Activated CD8-positive, alpha-beta memory T cell treated with anti-CD3 and anti-CD28 coated beads, Interleukin-2, amount 10 ng/mL, durations not matched to agents 7 days and 5 days (primary cell): ENCODE results near the gene TNFSF11. TPM values are rescaled to one million over a fixed set of nuclear protein-coding genes. Genes with fewer than 3 reads are reported as not detected.

ENCODE experiments used
- ATAC-seq: fragments of 150-1000 bp; cut with Tn5 transposase; one replicate; pipeline ENCODE4 v1.10.0; 2021; ENCODE audit warnings: moderate library complexity
- CTCF ChIA-PET: fragments of 350-600 bp; sonication (Branson Sonifier 250); formaldehyde crosslinking; loops from one replicate; lab custom pipeline; 2021; ENCODE audit warnings: antibody characterized with exemption; lab: Charles Lee
- DNase-seq: peaks from one replicate; pipeline ENCODE4 v3.0.0-alpha.2; 2020
- H3K27ac Mint-ChIP-seq: one replicate; pipeline ENCODE4 v1.8.0; 2021; ENCODE audit warnings: mild to moderate bottlenecking, mixed read lengths
- H3K27me3 Mint-ChIP-seq: one replicate; pipeline ENCODE4 v1.8.0; 2021; ENCODE audit warnings: mixed read lengths
- H3K36me3 Mint-ChIP-seq: one replicate; pipeline ENCODE4 v1.8.0; 2021; ENCODE audit warnings: mild to moderate bottlenecking, mixed read lengths
- H3K4me1 Mint-ChIP-seq: one replicate; pipeline ENCODE4 v1.8.0; 2021; ENCODE audit warnings: mixed read lengths
- H3K4me3 Mint-ChIP-seq: one replicate; pipeline ENCODE4 v1.8.0; 2021; ENCODE audit warnings: mild to moderate bottlenecking, moderate library complexity, mixed read lengths
- H3K9me3 Mint-ChIP-seq: one replicate; pipeline ENCODE4 v1.8.0; 2022; ENCODE audit warnings: low read depth, mixed read lengths
- total RNA-seq, 2 experiments: library from RNA; stranded (reverse); gene quantifications; one replicate each; pipeline ENCODE4 v1.2.3, GENCODE V29; 2021

TNFSF11 gene
- total RNA-seq, 2 experiments from 2014 or later: 0.76 to 2.4 TPM

- Mint-ChIP-seq H3K4me1 (peaks cover 6% of the 10 kb centered on the region), H3K27me3 (peaks cover 15% of the 10 kb centered on the region), H3K9me3 (no peaks in the 10 kb centered on the region), H3K4me3 (no peak overlapping the region), H3K36me3 (peaks cover 1% of the 10 kb centered on the region), H3K27ac (no peak overlapping the region)
- CTCF ChIA-PET: no interaction called here
- ATAC-seq (no peak), DNase-seq (no peak)
Measured at GRCh38 chr13:42603571-42603970, 29.6 kb downstream of the TNFSF11 start.

- Mint-ChIP-seq H3K27me3 (peaks cover 20% of the 10 kb centered on the region), H3K4me1 (no peaks in the 10 kb centered on the region), H3K4me3 (no peak overlapping the region), H3K36me3 (peaks cover 1% of the 10 kb centered on the region), H3K9me3 (no peaks in the 10 kb centered on the region), H3K27ac (no peak overlapping the region)
- no peak for DNase-seq
- CTCF ChIA-PET: interaction anchor here (1.3 kb wide), 1 partner anchor 12 kb away, joined by 4 read pairs; no protein-coding TSS in a partner anchor
- ATAC-seq: no peak
Measured at GRCh38 chr13:42607546-42607945, 33.6 kb downstream of the TNFSF11 start.

- Mint-ChIP-seq H3K27ac (no peak overlapping the region), H3K4me1 (no peaks in the 10 kb centered on the region), H3K27me3 (peaks cover 22% of the 10 kb centered on the region), H3K4me3 (no peak overlapping the region), H3K36me3 (peaks cover 1% of the 10 kb centered on the region), H3K9me3 (no peaks in the 10 kb centered on the region)
- no peak for DNase-seq
- CTCF ChIA-PET: no interaction called here
- no peak for ATAC-seq
Measured at GRCh38 chr13:42610649-42611048, 36.7 kb downstream of the TNFSF11 start.

GRCh38 chr13:42611086-42611779 lies 37.3 kb downstream of the TNFSF11 start:
- H3K27ac Mint-ChIP-seq: no peak overlapping the region
- no peak overlapping the region for H3K4me3 Mint-ChIP-seq
- peaks cover 21% of the 10 kb centered on the region for H3K27me3 Mint-ChIP-seq
- H3K9me3 Mint-ChIP-seq: no peaks in the 10 kb centered on the region
- CTCF ChIA-PET: no interaction called here
- DNase-seq: no peak
- H3K36me3 Mint-ChIP-seq: peaks cover 1% of the 10 kb centered on the region
- H3K4me1 Mint-ChIP-seq: no peaks in the 10 kb centered on the region
- ATAC-seq: no peak

GRCh38 chr13:42612021-42612765 lies 38.2 kb downstream of the TNFSF11 start:
- CTCF ChIA-PET: no interaction called here
- Mint-ChIP-seq H3K36me3 (no peaks in the 10 kb centered on the region), H3K4me1 (no peaks in the 10 kb centered on the region), H3K27me3 (peaks cover 17% of the 10 kb centered on the region), H3K4me3 (no peak overlapping the region), H3K9me3 (no peaks in the 10 kb centered on the region), H3K27ac (no peak overlapping the region)
- DNase-seq (no peak), ATAC-seq (no peak)

GRCh38 chr13:42614436-42615035 lies 40.6 kb downstream of the TNFSF11 start:
- Mint-ChIP-seq H3K9me3 (no peaks in the 10 kb centered on the region), H3K4me3 (no peak overlapping the region), H3K36me3 (no peaks in the 10 kb centered on the region), H3K4me1 (no peaks in the 10 kb centered on the region), H3K27me3 (peaks cover 15% of the 10 kb centered on the region), H3K27ac (no peak overlapping the region)
- DNase-seq (no peak), ATAC-seq (no peak)
- CTCF ChIA-PET: no interaction called here

GRCh38 chr13:42615691-42616090 lies 41.7 kb downstream of the TNFSF11 start:
- DNase-seq (no peak), ATAC-seq (no peak)
- CTCF ChIA-PET: no interaction called here
- Mint-ChIP-seq H3K27ac (no peak overlapping the region), H3K4me1 (no peaks in the 10 kb centered on the region), H3K4me3 (no peak overlapping the region), H3K27me3 (peaks cover 21% of the 10 kb centered on the region), H3K9me3 (no peaks in the 10 kb centered on the region), H3K36me3 (no peaks in the 10 kb centered on the region)

GRCh38 chr13:42617221-42617620 lies 43.3 kb downstream of the TNFSF11 start:
- no peaks in the 10 kb centered on the region for H3K9me3 Mint-ChIP-seq
- H3K4me1 Mint-ChIP-seq: no peaks in the 10 kb centered on the region
- H3K36me3 Mint-ChIP-seq: no peaks in the 10 kb centered on the region
- H3K27me3 Mint-ChIP-seq: peaks cover 25% of the 10 kb centered on the region
- H3K27ac Mint-ChIP-seq: no peak overlapping the region
- CTCF ChIA-PET: no interaction called here
- ATAC-seq: no peak
- no peak overlapping the region for H3K4me3 Mint-ChIP-seq
- DNase-seq: no peak

GRCh38 chr13:42623916-42624315 lies 50.0 kb downstream of the TNFSF11 start:
- H3K4me3 Mint-ChIP-seq: no peak overlapping the region
- CTCF ChIA-PET: no interaction called here
- ATAC-seq: no peak
- no peak overlapping the region for H3K27ac Mint-ChIP-seq
- DNase-seq: no peak
- no peaks in the 10 kb centered on the region for H3K4me1 Mint-ChIP-seq
- H3K27me3 Mint-ChIP-seq: peaks cover 40% of the 10 kb centered on the region
- no peaks in the 10 kb centered on the region for H3K36me3 Mint-ChIP-seq
- H3K9me3 Mint-ChIP-seq: no peaks in the 10 kb centered on the region

GRCh38 chr13:42625611-42626010 lies 51.7 kb downstream of the TNFSF11 start:
- CTCF ChIA-PET: no interaction called here
- Mint-ChIP-seq H3K27ac (no peak overlapping the region), H3K9me3 (no peaks in the 10 kb centered on the region), H3K36me3 (no peaks in the 10 kb centered on the region), H3K27me3 (peaks cover 32% of the 10 kb centered on the region), H3K4me1 (no peaks in the 10 kb centered on the region), H3K4me3 (no peak overlapping the region)
- no peak for DNase-seq
- no peak for ATAC-seq

- H3K9me3 Mint-ChIP-seq: no peaks in the 10 kb centered on the region
- DNase-seq: no peak
- peaks cover 30% of the 10 kb centered on the region for H3K27me3 Mint-ChIP-seq
- CTCF ChIA-PET: no interaction called here
- H3K4me1 Mint-ChIP-seq: no peaks in the 10 kb centered on the region
- no peaks in the 10 kb centered on the region for H3K36me3 Mint-ChIP-seq
- H3K4me3 Mint-ChIP-seq: no peak overlapping the region
- H3K27ac Mint-ChIP-seq: no peak overlapping the region
- ATAC-seq: no peak
Measured at GRCh38 chr13:42626176-42626860, 52.4 kb downstream of the TNFSF11 start.

- ATAC-seq (no peak), DNase-seq (no peak)
- Mint-ChIP-seq H3K36me3 (no peaks in the 10 kb centered on the region), H3K4me3 (no peak overlapping the region), H3K27ac (no peak overlapping the region), H3K4me1 (no peaks in the 10 kb centered on the region), H3K27me3 (peaks cover 23% of the 10 kb centered on the region), H3K9me3 (no peaks in the 10 kb centered on the region)
- CTCF ChIA-PET: no interaction called here
Measured at GRCh38 chr13:42628666-42629065, 54.7 kb downstream of the TNFSF11 start.

- Mint-ChIP-seq H3K36me3 (no peaks in the 10 kb centered on the region), H3K4me3 (no peak overlapping the region), H3K9me3 (no peaks in the 10 kb centered on the region), H3K27ac (no peak overlapping the region), H3K4me1 (no peaks in the 10 kb centered on the region), H3K27me3 (peaks cover 32% of the 10 kb centered on the region)
- DNase-seq (no peak), ATAC-seq (no peak)
- CTCF ChIA-PET: no interaction called here
Measured at GRCh38 chr13:42631181-42631580, 57.2 kb downstream of the TNFSF11 start.
